COR-L47 (cell line): ENCODE results near the gene PLA2G2F.

Experiments used
- DNase-seq: peaks from one replicate; lab custom pipeline; 2025; lab: John Stamatoyannopoulos, UW

PLA2G2F gene

GRCh38 chr1:20191266-20191825 lies 52.2 kb downstream of the PLA2G2F start:
- no peak for DNase-seq

GRCh38 chr1:20192364-20192763 lies 53.2 kb downstream of the PLA2G2F start:
- no peak for DNase-seq

GRCh38 chr1:20192871-20193411 lies 53.8 kb downstream of the PLA2G2F start:
- no peak for DNase-seq

GRCh38 chr1:20194224-20194623 lies 55.1 kb downstream of the PLA2G2F start:
- DNase-seq, result no peak

GRCh38 chr1:20194757-20195461 lies 55.8 kb downstream of the PLA2G2F start:
- DNase-seq, result peak; percentile 29

GRCh38 chr1:20195462-20195780 lies 56.3 kb downstream of the PLA2G2F start:
- DNase-seq, result no peak

- no peak for DNase-seq
These were observed 58.2 kb downstream of the PLA2G2F start for GRCh38 chr1:20197329-20197791.

- no peak for DNase-seq
These were observed 59.2 kb downstream of the PLA2G2F start for GRCh38 chr1:20198296-20198695.

- DNase-seq, result no peak
These were observed 59.8 kb downstream of the PLA2G2F start for GRCh38 chr1:20198918-20199317.

GRCh38 chr1:20199403-20199802 lies 60.3 kb downstream of the PLA2G2F start:
- no peak for DNase-seq

GRCh38 chr1:20199840-20200239 lies 60.7 kb downstream of the PLA2G2F start:
- DNase-seq, result no peak
